Esophagus muscularis mucosa (tissue), 4 donors: ENCODE results near the gene ZPBP. TPM values are rescaled to one million over a fixed set of nuclear protein-coding genes. Genes with fewer than 3 reads are reported as not detected.

Source experiments
- DNase-seq: peaks from one replicate; pipeline ENCODE4 v3.0.0-alpha.2; 2017; ENCODE audit errors: extremely low spot score
- H3K27ac ChIP-seq, 4 donors: fragments of 200-600 bp; sonication (generic); replicated peaks in 1 of 4; 1 replicate in 3 of 4; 2 replicates in 1 of 4; pipeline ENCODE4 v1.5.1; 2016 to 2019; ENCODE audit warnings: mild to moderate bottlenecking in 1 of 4
- H3K27me3 ChIP-seq, 4 donors: fragments of 200-600 bp; sonication (generic); one replicate each; pipeline versions ENCODE4 v1.5.1 to v1.6.0; 2016 to 2019
- H3K36me3 ChIP-seq, 4 donors: fragments of 200-600 bp; sonication (generic); one replicate each; pipeline ENCODE4 v1.5.1; 2016 to 2019
- H3K4me1 ChIP-seq, 4 donors: fragments of 200-600 bp; sonication (generic); one replicate each; pipeline ENCODE4 v1.5.1; 2016 to 2019
- H3K4me3 ChIP-seq, 4 donors: fragments of 200-600 bp; sonication (generic); 1 replicate in 2 of 4; 2 replicates in 2 of 4; pipeline ENCODE4 v1.5.1; 2016 to 2019; ENCODE audit warnings: mild to moderate bottlenecking in 4 of 4, moderate library complexity in 1 of 4
- H3K9me3 ChIP-seq, 4 donors: fragments of 200-600 bp; sonication (generic); 1 replicate in 3 of 4; 2 replicates in 1 of 4; pipeline ENCODE4 v1.5.1; 2016 to 2019
- EP300 ChIP-seq: sonication (generic); formaldehyde crosslinking; IDR thresholded peaks from one replicate; pipeline ENCODE4 v1.6.1; 2017; ENCODE audit warnings: antibody characterized with exemption
- POLR2A ChIP-seq: fragments of 450-650 bp; IDR thresholded peaks from one replicate; pipeline ENCODE4 v1.6.1; 2017; ENCODE audit warnings: antibody characterized with exemption, moderate library complexity, mild to moderate bottlenecking, low read depth
- POLR2AphosphoS5 ChIP-seq, 2 donors: sonication (generic); formaldehyde crosslinking; IDR thresholded peaks; one replicate each; pipeline ENCODE4 v1.6.1; 2017; ENCODE audit warnings: antibody characterized with exemption in 2 of 2
- WGBS: methylation state at CpG from one replicate; pipeline ENCODE4 v1.1.5; 2018; 5-methylcytosine and 5-hydroxymethylcytosine counted together
- intact Hi-C: fragments of 100-400 bp; cut with DNase I; formaldehyde crosslinking; loops from one replicate; pipeline ENCODE4 v1.15.1; 2023
- total RNA-seq, 4 donors: library from RNA; depleted of rRNA; stranded (reverse); fragments of >200 nt; gene quantifications; one replicate each; pipeline versions ENCODE4 v1.1.0 to v1.2.1, GENCODE V29; 2016
- TF ChIP-seq, protein P1 (sequence below), 3 experiments: fragments of 200-600 bp in 2 of 3; fragments of 450-650 bp in 1 of 3; sonication (generic) in 2 of 3; IDR thresholded peaks; one replicate each; pipeline ENCODE4 v1.5.1; 2017 to 2019; ENCODE audit warnings: antibody characterized with exemption in 3 of 3, mild to moderate bottlenecking in 2 of 3, moderate library complexity in 1 of 3

The ZPBP gene
- total RNA-seq, 4 donors from 2014 or later: not detected

DNA sequence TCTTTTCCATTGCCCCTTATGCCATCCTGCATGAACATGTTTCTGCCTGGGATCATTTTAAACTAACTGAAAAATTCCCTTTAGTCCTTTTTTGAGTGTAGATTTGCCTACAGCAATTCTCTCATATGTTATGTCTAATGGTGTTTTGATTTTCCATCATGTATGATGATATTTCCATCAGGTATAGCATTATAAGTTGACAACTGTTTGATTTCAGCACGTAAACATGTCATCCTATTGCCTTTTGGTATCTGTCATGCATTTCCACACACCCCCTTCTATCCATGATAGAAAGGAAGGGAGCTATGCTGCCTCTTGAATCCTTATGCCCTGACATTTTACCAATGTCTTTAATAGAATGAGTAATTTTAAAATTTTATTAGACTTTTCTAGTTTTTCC lies 116.8 kb downstream of the ZPBP start:
- intact Hi-C loops: no loop called here
- WGBS: 32% methylated on average over 1 of the region's 1 CpG
- H3K27me3 ChIP-seq: no peaks in the 10 kb centered on the region

DNA sequence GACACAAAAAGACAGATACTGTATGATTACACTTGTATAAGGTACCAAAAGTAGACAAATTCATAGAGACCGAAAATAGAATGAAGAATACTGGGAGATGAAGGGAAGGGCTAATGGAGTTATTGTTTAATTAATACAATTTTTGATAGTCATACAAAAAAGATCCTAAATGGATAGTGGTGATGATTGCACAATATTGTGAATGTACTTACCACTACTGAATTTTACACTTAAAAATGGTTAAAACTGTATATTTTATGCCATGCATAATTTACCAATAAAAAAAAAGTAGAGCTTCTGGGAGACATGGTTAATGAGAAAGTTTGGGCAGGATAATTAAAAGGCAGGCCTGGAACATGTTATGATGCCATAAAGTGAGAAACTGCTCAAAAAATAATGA lies 119.0 kb downstream of the ZPBP start:
- Histone ChIP-seq H3K9me3 (no peaks in the 10 kb centered on the region), H3K27me3 (no peaks in the 10 kb centered on the region), H3K4me1 (no peaks in the 10 kb centered on the region), H3K36me3 (no peaks in the 10 kb centered on the region), H3K27ac (no peak overlapping the region), H3K4me3 (no peak overlapping the region)
- no peak for DNase-seq
- intact Hi-C loops: no loop called here
- 87% methylated on average over 1 of the region's 1 CpG for WGBS
- TF ChIP-seq EP300 (no peak), POLR2AphosphoS5 (IDR thresholded peaks at IDR 0.05) (no peak), POLR2A (no peak)
- TF ChIP-seq, protein P1, sequence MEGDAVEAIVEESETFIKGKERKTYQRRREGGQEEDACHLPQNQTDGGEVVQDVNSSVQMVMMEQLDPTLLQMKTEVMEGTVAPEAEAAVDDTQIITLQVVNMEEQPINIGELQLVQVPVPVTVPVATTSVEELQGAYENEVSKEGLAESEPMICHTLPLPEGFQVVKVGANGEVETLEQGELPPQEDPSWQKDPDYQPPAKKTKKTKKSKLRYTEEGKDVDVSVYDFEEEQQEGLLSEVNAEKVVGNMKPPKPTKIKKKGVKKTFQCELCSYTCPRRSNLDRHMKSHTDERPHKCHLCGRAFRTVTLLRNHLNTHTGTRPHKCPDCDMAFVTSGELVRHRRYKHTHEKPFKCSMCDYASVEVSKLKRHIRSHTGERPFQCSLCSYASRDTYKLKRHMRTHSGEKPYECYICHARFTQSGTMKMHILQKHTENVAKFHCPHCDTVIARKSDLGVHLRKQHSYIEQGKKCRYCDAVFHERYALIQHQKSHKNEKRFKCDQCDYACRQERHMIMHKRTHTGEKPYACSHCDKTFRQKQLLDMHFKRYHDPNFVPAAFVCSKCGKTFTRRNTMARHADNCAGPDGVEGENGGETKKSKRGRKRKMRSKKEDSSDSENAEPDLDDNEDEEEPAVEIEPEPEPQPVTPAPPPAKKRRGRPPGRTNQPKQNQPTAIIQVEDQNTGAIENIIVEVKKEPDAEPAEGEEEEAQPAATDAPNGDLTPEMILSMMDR (IDR thresholded peaks at IDR 0.05): no peak

More for the DNA sequence above, 116.8 kb downstream of the ZPBP start:
- H3K36me3 ChIP-seq: no peaks in the 10 kb centered on the region
- no peak for DNase-seq
- H3K9me3 ChIP-seq: no peaks in the 10 kb centered on the region
- H3K4me1 ChIP-seq: no peaks in the 10 kb centered on the region
- H3K27ac ChIP-seq: no peak overlapping the region
- no peak overlapping the region for H3K4me3 ChIP-seq
- TF ChIP-seq, protein P1 (IDR thresholded peaks at IDR 0.05): no peak
- no peak for TF ChIP-seq EP300
- TF ChIP-seq POLR2A: no peak
- no peak for TF ChIP-seq POLR2AphosphoS5 (IDR thresholded peaks at IDR 0.05)

DNA sequence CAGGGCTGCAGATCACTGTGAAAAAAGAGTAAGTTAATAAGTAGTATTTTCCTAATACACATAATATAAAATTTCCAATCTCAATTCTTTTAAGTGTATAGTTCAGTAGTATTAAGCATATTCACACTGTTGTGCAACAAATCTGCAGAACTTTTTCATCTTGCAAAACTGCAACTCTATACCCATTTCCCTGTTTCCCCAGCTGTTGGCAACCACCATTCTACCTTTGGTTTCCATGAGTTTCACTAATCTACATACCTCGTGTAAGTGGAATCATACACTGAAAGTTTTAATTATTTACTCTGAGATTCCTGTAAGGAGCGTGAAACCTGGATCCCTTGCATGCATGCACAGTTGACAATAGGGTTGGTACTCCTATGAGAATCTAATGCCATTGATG lies 155.4 kb downstream of the ZPBP start:
- H3K27me3 ChIP-seq: no peaks in the 10 kb centered on the region
- peaks cover 0 to 5% (median 2%) of the 10 kb centered on the region in 4 donors for H3K9me3 ChIP-seq
- 68% methylated on average over 2 of the region's 2 CpGs for WGBS
- no peaks in the 10 kb centered on the region for H3K36me3 ChIP-seq
- TF ChIP-seq EP300 (no peak), POLR2AphosphoS5 (IDR thresholded peaks at IDR 0.05) (no peak), POLR2A (no peak)
- TF ChIP-seq, protein P1 (IDR thresholded peaks at IDR 0.05): no peak
- no peak for DNase-seq
- intact Hi-C loops: no loop called here
- no peak overlapping the region for H3K4me3 ChIP-seq
- H3K27ac ChIP-seq: no peak overlapping the region
- no peaks in the 10 kb centered on the region for H3K4me1 ChIP-seq

DNA sequence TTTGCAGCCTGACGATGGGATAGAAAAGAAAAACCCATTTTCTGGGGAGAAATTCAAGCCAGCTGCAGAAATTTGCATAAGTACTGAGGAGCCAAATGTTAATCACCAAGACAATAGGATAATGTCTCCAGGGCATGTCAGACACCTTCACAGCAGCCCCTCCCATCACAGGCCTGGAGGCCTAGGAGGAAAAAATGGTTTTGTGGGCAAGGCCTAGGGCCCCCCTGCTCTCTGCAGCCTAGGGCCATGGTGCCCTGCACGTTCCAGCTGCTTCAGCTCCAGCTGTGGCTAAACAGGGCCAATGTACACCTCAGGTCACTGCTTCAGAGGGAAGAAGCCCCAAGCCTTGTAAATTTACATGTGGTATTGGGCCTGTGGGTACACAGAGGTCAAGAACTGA lies 161.4 kb downstream of the ZPBP start:
- TF ChIP-seq, protein P1 (IDR thresholded peaks at IDR 0.05): no peak
- TF ChIP-seq POLR2AphosphoS5 (IDR thresholded peaks at IDR 0.05): no peak
- TF ChIP-seq EP300: no peak
- TF ChIP-seq POLR2A: no peak
- DNase-seq: no peak
- Histone ChIP-seq H3K4me1 (no peaks in the 10 kb centered on the region), H3K36me3 (no peaks in the 10 kb centered on the region), H3K27me3 (no peaks in the 10 kb centered on the region), H3K9me3 (peaks cover 0 to 4% (median 2%) of the 10 kb centered on the region in 4 donors), H3K27ac (no peak overlapping the region), H3K4me3 (no peak overlapping the region)
- 83% methylated on average over 2 of the region's 2 CpGs for WGBS
- intact Hi-C loops: no loop called here

DNA sequence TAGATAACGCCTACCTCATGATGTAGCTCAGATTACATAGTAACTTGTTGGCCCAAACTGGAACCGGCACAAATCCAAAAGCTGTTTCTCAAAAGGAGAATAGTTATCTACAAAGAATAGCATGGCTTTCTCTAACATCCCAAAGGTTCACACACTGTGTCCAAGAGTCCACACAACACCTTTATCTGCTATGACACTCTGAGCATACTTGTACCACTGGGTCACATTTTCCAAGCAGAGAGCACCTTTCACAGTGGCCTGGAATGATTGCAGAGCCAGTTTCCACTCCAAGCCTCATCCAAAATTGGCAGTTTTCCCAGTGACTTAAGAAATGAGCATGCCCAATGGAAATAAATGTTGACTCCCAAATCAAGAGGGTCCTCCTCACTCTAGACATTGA lies 164.3 kb downstream of the ZPBP start:
- H3K9me3 ChIP-seq: peaks cover 0 to 4% (median 2%) of the 10 kb centered on the region in 4 donors
- no peaks in the 10 kb centered on the region for H3K36me3 ChIP-seq
- H3K27me3 ChIP-seq: no peaks in the 10 kb centered on the region
- TF ChIP-seq POLR2AphosphoS5 (IDR thresholded peaks at IDR 0.05) (no peak), POLR2A (no peak)
- no peak for DNase-seq
- H3K4me3 ChIP-seq: no peak overlapping the region
- H3K4me1 ChIP-seq: no peaks in the 10 kb centered on the region
- H3K27ac ChIP-seq: no peak overlapping the region
- intact Hi-C loops: no loop called here
- 88% methylated on average over 2 of the region's 2 CpGs for WGBS
